Astrocyte of the cerebellum (primary cell): ENCODE data around the gene DDX23.

ENCODE experiments used
- DNase-seq: peaks from one replicate; pipeline ENCODE4 v3.0.0-alpha.2; 2011; ENCODE audit warnings: low read depth
- H3K4me3 ChIP-seq: 2 replicates; pipeline ENCODE4 v1.5.1; 2011; ENCODE audit warnings: mild to moderate bottlenecking, low read depth, low read length, moderate library complexity
- in situ Hi-C: cut with HindIII; loops from 2 replicates; pipeline ENCODE4 v1.10.0; 2017; ENCODE audit warnings: low sequenced_read_pairs
- TF ChIP-seq, protein P1 (sequence below): IDR thresholded peaks from 2 replicates; pipeline ENCODE4 v1.5.1; 2012; ENCODE audit warnings: low read length, low read depth, moderate library complexity, mild to moderate bottlenecking; ENCODE audit errors: missing control alignments

DDX23 gene

DNA sequence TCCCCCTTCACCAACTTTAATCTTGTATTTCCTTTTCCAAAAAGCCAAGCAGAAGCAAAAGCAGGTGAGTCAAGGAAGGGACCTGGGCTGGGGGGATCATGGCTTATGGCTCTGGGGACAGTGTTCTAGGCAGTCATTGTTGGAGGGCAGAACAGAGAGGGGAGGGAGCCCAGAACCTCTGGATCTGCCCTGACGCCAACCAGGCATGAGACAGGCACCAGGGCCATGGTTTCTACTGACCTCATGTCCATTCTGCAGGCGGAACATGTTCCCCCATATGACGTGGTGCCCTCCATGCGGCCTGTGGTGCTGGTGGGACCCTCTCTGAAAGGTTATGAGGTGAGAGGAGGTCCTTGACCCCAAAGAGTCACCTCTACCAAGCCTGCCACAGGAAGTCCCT, 27.1 kb downstream of the DDX23 start:
- in situ Hi-C loops, result no loop called here
- no peak for DNase-seq
- TF ChIP-seq, protein P1, sequence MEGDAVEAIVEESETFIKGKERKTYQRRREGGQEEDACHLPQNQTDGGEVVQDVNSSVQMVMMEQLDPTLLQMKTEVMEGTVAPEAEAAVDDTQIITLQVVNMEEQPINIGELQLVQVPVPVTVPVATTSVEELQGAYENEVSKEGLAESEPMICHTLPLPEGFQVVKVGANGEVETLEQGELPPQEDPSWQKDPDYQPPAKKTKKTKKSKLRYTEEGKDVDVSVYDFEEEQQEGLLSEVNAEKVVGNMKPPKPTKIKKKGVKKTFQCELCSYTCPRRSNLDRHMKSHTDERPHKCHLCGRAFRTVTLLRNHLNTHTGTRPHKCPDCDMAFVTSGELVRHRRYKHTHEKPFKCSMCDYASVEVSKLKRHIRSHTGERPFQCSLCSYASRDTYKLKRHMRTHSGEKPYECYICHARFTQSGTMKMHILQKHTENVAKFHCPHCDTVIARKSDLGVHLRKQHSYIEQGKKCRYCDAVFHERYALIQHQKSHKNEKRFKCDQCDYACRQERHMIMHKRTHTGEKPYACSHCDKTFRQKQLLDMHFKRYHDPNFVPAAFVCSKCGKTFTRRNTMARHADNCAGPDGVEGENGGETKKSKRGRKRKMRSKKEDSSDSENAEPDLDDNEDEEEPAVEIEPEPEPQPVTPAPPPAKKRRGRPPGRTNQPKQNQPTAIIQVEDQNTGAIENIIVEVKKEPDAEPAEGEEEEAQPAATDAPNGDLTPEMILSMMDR, result no peak
- H3K4me3 ChIP-seq, result no peak overlapping the region

DNA sequence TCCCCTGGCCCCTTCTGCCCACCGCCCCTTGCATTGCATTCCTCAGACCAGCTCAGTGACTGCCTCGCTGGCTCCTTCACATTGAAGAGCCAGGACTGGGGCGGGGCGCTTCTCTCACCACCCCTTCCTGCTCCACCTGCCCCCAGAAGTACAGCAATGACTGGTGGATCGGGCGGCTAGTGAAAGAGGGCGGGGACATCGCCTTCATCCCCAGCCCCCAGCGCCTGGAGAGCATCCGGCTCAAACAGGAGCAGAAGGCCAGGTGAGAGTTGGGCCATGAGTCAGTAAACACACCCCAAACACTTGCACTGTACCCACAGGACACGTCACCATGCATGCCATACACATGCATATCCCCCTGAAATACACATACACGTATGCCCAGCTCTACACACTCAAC, 27.9 kb downstream of the DDX23 start:
- no peak for DNase-seq
- no peak overlapping the region for H3K4me3 ChIP-seq
- in situ Hi-C loops, result no loop called here
- TF ChIP-seq, protein P1, result no peak

DNA sequence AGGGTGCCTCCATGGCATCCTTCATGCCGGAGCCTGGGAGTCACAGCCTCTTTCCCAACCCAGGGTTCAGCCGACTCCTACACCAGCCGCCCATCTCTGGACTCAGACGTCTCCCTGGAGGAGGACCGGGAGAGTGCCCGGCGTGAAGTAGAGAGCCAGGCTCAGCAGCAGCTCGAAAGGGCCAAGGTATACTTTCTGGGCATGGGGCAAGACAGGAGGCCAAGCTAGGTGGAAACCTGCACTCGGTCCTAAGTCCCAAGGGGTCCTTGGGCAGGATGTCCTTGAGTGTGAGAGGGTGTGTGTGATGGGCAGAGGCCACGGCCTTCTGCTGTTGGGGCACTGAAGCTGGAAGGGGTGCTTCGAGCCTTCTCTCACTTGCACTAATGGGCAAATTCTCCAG, 28.7 kb downstream of the DDX23 start:
- in situ Hi-C loops, result no loop called here
- H3K4me3 ChIP-seq, result no peak overlapping the region
- no peak for DNase-seq
- TF ChIP-seq, protein P1, result no peak

DNA sequence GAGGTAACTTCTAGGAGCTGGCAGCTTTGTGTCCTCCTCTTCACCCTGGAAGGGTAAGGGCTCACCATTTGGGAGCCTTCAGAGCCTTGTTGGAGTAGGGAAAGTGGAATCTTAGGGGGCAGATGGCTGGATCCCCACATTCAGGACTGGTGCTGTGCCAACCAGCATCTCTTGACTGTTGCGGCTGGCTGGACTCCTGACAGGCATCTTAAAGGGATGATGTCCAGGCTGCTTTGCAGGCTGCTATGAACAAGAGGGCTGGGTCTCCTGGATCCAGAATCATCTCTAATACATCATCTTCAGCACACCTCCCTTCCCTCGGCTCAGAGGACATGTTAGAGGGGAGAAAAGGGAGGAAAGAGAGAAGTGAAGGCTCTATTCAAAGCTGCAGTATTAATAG, 29.3 kb downstream of the DDX23 start:
- TF ChIP-seq, protein P1, result no peak
- DNase-seq, result no peak
- no peak overlapping the region for H3K4me3 ChIP-seq
- in situ Hi-C loops, result no loop called here

DNA sequence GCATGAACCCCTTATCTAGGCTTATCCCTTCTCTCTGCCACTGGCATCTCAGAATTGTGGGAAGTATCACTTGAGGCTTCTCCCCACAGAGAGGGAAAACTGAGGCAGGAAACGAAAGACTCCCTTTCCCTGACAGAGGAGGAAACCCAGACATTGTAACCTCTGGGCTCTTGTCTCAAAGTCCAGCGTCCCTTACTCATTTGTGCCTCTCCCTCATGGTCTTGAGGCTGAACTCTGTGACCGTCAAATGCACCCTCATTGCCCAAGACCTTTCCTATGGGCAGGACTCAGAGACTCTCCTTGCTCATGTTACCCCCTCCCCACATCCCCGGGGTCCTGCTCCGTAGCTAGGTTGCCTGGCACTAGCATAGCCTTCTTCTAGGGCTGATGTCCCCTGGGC, 29.8 kb downstream of the DDX23 start:
- H3K4me3 ChIP-seq, result no peak overlapping the region
- in situ Hi-C loops, result no loop called here
- DNase-seq, result no peak
- TF ChIP-seq, protein P1, result no peak

DNA sequence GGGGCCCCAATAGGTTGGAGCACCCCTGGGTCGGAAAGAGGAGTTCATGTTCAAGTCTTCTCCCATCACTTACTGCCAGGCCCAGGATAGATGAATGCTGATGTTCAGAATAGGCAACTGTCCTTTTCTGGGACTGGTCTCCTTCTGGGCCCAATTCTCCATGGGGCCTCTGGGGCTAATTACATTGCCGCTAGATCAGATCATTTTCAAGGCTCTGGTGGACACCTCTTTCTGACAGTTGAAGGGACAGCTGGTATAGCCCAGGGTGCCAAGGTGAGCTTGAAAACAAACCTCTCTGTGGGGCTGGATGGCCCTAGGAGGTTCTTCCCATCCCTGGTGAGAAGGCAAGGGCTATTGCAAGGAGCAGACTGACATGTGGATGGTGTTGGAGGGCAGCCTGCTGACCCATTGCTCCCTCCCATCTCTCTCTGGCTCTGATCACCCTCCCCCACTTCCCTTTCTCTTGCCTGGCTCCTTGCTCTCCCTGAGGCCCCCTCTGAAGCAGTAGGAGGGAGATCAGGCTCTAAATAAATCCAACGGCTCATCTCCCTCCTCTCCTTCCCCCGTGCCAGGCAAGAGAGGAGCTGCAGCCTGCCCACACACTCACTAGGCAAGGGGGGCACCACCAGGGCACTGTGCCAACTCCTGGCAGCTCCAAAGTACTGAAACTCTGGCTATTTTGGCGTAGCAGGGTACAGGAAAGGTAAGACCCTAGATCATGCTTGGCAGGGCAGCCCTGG, 31.8 kb downstream of the DDX23 start:
- no peak for DNase-seq
- no peak overlapping the region for H3K4me3 ChIP-seq
- TF ChIP-seq, protein P1, result no peak
- in situ Hi-C loops, result no loop called here
